ENCODE data around the gene SMAD9.
A peak's percentile ranks its signal among the peaks of the same experiment; 100 is the strongest.

The SMAD9 gene

DNA sequence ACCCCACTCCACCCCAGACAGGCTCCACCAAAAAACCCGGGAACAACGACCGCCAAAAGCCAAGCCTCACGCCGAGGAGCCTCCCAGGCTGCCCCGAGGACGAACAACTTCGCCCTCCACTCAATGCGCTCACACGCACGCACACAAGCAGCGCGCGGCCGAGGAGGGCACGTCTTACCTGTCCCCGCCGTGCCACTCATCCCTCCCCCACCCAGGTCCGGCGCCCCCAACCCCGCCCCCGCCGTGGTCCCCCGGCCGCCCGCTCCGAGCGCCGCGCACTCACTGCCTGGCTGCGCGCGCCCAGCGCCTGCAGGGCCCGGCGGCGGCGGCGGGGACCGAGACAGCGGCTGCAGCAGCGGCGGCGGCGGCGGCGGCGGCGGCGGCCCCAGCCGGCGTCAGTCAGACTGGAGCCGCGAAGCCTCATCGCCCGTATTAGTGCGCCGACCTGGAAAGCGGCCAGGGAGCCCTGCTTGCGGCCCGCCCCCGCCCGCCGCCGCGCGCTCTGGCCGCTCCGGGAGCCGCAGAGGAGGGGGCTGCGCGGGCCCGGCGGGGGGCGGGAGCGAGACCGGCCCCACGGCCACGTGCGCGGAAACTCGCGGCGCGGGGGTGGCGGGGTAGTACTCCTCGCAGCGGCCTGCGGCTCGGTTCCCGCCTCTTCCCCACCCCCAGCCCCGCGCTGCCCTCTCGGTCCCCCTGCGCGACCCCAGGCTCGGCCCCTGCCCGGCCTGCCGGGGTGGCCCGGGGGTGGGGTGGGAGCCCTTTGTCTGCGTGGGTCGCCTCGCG lies at the start of gene SMAD9:
Gene SMAD9 (minus strand): TSS at position 406 of the 783 bp plus-strand sequence. CDS start 40,549 bp downstream, outside the sequence.
- peak; percentile 31 for DNase-seq

DNA sequence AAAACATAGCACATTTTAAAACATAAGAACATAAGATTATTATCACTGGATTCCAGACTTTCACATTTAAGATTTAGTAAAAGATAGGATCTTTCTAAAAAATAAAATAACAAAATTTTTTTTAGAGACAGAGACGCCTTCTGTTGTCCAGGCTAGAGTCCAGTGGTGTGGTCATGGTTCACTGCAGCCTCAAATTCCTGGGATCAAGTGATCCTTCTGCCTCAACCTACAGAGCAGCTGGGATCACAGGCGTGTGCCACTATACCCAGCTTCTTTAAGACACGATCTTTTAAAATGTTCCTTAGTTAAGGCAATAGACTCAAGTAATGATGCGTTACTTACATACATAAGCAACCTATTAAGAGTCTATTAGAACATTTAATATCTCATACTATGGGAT lies 46.4 kb upstream of the SMAD9 start:
- DNase-seq = no peak

DNA sequence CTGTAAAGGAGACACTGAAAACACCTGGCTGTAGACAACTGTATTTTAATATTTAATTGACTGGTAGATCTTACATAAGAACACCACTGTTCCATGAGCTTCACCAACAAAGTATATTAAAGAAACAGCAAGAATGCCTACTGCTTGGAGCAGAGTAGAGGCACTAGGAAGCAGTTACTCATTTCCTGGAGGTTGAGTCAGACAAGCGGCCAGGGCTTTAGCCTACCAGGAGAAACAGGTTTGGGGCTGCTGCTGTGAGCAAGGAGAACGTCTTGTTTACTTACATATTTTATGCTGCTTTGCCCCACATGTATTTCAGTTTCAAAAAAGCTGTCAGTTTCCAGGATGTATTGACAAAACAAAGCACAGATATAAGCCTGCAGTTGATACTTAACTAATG lies 45.7 kb upstream of the SMAD9 start:
- DNase-seq = no peak

DNA sequence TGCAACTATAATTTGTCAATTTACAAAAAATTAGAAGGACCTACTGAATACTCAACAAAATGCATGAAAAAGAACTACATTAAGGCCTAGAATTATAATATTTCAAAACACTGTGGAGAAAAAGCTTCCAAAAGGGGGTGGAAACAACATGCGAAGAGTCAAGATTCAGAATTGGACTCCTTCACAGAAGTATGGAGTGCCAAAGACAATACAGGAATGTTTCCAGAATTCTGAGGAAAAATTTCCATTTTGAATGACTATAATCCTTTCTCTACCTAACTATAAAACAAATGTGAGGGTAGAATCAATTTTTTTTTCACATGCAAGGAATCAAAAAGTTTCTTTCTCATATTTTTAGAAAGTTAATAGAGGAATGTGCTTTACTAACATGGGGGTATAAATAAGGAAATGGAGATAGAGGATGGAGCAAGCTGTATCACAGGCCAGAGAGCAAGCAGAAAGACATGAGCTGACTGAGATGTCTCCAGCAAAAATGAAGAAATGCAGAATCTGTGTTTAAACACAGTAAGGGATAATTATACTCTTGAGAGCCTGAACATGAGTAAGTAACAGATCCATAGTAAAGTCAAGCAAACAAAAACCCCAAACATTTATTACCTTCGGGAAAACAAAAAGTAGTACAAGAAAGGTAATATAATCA lies 39.5 kb upstream of the SMAD9 start:
- DNase-seq = no peak

DNA sequence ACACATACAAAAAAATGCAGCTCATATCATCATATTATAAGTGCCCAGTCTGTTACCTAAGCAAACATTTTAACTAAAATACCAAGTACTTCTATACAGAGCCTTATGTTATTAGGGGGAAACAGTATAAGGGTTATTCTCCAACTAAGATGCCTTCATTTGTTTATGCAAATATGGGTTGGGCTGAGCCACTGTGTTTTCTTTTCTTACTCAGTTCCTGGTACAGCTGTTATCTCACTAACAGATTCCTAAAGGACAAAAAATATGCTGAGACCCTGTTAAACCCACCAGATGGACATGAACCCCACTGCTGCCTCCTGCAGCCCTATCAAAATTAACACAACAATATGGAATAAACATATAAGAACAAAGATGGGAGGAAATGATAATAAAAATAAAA lies 34.5 kb upstream of the SMAD9 start:
- DNase-seq = no peak

DNA sequence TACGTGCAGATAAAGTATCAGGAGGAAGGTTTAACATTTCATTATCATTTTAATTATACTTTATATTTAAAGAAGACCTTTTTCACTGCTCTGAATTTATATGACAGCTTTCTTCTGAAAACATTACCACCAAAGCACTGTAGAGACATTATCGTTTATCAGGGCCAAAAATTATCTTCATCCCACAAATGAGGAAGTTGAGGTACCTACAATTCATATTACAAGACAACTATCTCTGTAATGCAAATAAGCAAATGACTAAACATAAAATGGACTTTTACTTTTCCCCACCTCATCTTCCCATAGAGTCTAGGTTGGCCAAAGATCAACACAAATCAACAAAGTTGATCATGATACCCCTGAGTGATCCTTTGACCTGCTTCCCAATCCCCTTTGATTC lies 30.9 kb upstream of the SMAD9 start:
- DNase-seq = no peak

DNA sequence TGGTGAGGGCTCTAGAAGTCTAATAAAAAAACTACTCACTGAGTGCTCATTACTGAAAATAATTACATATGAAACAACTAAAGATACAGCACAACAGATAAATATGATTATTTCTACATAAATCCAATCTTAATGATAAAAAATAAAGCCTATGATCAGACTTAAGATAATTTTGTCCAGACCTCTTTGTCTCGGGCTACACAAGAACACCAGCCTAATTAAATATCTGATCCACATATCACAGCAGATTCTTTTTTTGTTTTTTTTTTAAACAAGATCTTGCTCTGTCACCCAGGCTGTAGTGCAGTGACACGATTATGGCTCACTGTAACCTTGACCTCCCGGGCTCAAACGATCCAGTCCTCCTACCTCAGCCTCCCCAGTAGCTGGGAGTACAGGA lies 30.3 kb upstream of the SMAD9 start:
- no peak for DNase-seq

DNA sequence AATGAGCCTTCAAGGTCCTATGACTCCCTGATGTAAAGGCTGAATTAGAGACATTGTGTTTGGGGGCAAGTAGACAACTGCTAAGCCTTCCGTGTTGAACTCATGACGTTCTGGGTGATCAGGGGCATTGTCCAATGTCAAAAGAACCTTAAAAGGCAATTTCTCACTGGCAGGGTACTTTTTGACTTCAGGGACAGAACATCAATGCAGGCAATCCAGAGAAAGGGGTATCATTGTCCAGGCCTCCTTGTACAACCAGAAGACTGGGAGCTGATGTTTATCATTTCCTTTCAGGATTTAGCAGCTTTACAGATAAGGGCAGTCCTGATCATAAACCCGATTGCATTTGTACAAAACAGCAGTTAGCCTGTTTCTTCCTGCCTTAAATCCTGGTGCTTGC lies 25.0 kb upstream of the SMAD9 start:
- no peak for DNase-seq

DNA sequence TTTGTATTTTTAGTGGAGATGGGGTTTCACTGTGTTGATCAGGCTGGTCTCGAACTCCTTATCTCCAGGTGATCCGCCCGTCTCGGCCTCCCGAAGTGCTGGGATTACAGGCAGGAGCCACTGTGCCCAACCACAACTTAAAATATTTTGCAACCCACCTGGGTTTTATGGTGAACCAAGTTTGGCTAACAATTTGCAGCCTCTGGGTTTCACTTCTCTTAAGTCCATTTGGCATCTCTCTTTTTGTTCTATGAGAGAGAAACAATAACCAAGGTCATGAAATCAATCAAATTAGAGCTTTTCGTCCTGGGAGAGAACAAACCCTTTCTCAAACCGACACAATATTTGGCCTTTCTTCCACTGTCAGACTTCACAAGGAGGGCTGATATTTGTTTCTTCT lies 5.6 kb upstream of the SMAD9 start:
- DNase-seq = no peak

DNA sequence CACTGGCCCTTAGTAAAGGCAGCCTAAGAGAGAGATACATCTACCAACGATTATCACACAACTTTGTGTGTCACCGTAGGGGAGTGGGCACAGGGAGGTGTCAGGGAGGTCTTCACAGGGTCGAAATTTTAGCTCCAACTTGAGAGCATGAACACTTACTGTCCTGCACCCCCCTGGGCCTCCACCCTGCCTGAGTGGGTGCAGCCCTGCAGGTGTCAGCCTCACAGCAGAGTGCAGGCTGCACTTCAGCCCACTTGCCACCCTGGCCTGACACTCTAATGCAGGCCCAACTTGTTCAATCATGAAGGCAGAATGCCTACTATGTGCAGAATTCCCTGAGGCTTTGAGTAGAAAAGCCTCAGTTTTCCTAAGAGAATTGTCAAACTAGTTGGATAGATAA lies 4.0 kb upstream of the SMAD9 start:
- no peak for DNase-seq

DNA sequence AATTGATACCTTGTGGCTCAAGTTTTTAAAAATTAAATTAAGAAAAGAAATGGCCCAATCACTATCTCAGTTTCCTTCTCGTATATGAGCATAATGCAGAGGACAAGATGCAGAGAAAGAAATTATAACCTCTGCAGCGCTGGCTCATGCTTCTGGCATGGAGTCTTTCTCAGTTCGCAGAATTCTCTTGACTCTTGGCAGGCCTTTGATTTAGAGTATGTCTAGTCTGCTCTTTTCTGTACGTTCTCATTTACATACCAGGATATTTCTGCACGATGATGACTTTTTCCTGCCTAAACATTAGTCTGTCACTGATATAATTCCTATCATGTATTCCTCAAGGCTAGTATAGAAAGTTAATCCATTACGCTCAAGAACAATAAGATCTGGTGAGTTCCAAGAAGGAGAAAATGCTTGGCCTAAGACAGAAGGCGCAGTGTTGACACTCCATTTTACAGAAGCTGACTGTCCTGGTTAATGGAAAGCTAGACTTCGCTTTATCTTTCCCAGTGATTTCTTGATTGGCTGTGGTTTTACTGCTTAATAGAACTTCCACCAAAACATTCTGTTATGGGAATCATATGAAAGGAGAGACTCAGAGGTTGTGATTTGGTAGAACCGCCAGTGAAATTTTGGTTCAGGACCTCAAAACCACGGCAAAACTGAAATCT lies 1.7 kb upstream of the SMAD9 start:
- DNase-seq = no peak

DNA sequence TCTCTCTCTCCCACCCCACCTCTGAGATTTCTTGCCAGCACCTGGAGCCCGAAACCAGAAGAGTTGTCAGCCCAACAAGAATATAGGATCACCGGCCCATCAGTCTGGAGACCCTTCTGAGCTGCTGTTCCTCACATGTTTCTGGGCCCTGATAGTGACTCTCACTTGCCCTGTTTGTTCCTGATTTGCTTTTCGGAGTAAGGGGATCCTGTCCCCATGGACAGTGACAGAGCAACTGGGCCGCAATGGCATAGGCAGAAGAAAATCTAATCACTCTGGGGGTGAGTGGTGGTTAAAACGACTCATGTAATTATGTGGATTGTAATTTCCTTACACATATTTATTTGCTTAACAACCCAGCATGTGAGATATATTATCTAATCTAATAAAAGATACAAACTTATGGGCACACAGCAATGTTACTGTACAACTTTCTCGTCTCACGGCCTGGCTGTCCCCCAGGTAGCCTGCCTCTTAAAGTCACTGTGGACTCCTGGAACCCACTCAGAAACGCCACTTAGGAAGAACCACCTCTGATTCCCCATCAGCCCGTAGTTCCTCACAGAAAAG lies 663 bp upstream of the SMAD9 start:
- DNase-seq = no peak

DNA sequence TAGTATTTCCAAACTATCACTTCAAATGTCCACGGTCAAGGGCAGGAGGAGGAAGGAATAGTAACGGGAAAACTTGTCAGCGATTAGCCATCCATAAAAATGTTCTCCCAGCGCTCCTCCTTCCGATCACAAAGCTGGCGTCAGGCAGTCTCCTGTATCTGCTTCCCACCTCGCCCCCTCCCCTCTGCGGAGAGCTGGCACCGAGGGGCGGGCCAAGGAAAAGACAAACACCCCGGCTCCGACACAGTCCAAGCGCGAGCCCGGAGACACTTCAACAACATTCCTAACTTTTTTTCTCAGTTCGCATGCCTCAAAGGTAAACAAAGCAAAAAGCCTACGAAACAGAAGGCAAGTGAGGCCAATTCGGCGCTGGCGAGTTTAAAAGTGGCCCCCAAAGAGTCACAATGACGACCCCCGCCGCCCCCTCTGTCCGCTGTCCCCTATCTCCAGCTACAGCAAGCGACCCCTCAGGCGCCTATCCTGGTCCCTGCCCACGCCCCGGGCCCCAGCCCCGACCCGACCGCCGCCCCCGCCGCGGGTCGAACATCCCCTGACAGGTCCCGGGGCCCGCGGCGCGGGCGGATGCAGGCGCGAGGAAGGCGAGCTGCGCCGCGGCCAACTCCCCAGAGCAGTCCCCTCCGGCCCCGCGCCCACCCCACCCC lies 736 bp downstream of the SMAD9 start:
- DNase-seq = no peak

DNA sequence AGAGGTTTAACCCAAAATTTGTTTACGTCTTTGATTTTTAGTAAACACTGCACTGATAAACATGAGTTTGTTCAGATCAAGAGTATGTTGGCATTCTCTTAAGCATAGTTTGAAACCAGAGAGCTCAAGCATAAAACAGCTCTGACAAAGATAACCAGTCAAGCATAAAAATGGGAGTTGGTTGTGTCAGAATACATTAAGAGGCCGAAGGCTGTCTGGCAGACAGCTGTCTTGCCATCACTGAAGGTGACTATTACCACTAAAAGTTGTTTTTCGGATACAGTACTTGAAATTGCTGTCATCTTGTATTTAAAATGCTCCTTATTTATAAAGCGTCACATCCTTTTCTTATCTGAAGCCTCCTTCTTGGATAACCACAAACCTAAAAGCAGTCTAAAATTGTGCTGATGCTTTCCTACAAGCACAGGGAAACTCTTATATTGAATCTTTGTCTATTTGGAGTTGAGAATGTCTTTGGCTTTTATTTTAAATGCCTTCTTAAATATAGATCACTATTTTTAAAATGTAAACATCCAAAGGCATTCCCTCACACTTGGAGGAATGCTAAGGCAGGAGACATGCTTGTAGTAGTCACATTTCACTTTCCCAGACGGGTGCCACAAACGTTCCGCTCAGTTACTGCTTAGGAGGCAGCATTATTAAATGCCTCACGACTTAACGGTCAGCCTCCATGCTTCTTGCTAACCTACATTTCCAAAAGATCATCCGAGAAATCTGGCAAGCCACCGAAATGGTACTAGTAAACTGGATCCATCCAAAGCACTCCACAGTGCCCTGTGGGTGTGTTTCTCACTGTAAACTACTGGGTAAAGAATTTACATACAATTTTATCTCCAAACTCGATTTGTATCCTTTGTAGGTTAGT lies 1.5 kb downstream of the SMAD9 start:
- no peak for DNase-seq

DNA sequence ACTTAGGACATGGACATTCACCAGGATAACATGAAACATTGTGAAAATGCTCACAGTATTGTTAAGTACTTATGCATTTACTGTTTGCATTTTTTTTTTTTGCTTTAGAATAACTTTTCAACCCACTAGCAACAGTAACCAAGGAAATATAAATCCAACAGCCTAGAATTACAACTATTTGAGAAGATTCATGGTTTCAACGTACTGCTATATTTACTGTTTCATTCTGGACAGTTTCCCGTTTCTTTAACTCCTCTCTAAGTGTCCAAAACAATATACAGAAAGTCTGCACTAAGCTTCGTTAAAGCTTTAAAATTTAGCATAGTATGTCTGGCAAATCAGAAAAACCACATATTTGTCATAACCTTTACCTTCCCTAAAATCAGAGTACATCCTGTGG lies 2.7 kb downstream of the SMAD9 start:
- no peak for DNase-seq

DNA sequence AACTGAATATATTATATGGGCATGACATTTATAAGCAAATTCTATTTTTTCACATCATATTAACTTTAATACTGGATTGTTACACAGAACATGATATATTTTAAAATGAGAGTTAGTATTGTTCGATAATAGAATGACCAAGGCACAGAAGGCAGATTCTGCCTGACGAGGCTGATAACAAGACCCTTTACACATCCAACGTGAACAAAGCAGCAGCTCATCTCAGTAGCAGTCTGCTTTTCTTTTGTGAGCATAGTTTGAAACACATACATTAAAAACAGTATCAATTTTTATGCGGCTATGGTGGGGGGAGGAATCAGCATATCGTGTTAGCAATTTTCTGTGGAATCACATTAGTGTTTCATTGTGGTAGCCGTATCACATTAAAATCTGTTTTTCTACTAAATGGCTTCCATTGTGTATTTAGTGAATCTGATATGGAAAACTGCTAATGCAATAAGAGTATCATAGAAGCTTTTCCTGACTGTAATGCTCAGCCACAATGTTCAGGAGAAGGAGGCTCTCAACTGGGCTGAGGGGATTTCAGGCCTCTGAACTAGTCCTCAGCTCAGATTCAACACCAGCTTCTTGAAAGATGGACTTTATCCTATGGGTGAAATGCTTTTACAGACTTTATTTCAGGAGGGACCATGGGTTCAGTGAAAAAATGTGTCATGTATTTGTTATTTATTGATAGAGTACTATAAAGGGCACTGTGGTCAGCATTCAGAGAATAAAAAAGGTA lies 4.0 kb downstream of the SMAD9 start:
- DNase-seq = no peak

DNA sequence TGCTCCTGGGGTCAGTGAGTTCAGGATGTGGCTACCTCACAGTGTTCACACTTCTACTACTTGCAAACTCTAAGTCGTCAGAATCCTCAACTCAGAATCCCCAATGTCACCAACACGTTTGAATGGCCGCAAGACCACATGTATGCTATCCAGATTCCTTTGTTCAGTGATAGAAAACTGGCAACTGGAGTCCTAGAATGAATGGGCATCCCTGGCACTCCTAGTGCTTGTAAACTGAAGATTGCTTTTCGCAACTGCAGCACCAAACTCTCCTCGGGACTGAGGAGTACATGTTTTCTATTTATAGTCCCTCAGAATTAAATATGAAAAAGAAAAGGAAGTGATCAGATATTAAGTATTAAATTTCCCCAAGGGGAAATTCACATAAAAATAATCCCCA lies 4.9 kb downstream of the SMAD9 start:
- no peak for DNase-seq

DNA sequence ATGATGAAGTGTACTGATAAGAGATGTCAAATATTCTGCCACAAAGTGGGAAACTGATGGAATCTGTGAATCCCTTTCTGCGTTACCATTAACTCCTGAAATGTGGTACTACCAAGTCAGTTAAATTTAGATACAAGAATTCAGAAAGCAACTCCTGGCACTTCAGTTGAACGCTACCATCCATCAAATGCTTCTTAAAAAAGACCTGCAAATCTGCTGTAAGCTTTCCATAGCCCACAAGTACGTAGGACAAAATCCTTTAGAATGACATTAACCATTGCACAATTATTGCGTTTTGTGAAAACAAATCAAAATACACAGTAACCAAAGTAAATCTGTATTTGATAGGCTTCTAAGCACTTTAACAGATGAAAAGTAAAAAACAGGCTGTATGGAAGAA lies 5.4 kb downstream of the SMAD9 start:
- DNase-seq = no peak

DNA sequence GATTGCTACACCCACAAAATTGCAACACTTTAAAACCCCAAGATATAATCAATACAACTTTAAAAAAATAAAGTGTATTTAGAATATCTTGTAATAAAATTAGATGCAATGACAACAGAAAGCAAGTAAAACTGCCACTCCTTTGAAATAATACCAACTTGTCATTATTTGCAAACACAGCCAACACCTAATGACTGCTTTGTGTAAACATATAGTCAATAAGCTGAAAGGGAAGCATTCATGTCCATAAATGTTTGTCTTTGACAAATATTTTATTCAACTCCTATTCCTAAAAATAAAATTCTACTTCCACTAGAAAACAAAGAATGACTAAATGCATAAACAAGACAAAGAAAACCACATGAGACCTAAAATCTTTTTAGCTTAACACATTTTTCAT lies 6.6 kb downstream of the SMAD9 start:
- DNase-seq = no peak

DNA sequence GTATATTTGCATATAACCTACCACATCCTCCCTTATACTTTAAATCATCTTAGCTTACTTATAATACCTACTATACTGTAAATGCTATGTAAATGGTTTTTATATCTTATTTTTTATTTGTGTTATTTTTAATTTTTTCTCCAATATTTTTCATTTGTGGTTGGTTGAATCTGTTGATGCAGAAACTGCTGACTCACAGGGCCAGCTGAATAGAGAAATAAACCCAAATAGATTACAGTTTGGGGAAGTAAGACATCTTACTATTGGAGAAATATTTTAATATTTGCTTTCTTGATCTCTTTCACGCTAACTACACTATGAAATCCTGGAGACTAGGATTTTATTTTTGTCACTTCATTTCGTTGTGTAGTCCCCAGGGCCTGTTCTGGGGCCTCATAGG lies 7.1 kb downstream of the SMAD9 start:
- no peak for DNase-seq

DNA sequence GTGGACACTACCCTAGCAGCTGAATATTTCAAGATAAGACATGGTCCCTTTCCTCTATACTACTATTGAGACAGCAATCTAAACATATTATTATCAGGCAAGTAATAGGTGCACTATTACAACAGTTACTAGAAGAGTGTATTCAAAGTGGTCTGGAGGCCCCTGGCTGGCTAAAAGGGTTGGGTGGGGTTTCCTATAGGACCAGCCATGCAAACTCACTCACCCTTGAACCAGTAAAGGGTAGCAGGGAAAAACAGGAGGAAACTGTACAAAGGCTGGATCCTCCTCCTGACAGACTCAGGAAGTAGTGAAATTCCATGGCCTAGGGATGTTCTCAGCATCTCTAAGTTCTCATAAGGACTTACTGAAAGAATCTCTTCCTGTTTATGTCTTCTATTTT lies 7.7 kb downstream of the SMAD9 start:
- no peak for DNase-seq

DNA sequence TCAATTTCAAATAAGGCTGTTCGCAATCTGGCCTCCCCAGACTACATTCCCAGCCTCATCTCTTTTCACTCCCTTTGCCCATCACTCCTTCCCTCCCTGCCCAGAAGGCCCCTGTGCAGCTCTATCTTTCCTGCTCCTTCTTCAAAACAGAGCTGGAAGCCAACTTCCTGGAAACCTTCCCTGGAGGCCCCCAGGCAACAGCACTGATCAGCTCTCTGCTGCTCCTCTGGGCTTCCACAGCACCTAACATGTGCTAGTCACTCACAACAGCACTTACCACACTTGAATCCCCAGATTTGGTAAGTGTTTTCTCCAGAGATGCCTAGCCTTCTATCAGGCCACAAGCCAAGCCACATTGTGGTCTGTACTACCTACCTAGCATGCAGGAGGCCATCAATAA lies 9.5 kb downstream of the SMAD9 start:
- no peak for DNase-seq
